Measurements from ENCODE around the gene DEFB128. TPM values are rescaled to one million over a fixed set of nuclear protein-coding genes. Genes with fewer than 3 reads are reported as not detected.

DEFB128 gene
- polyA plus RNA-seq, 1 of the 3 experiments (the other 2 are of a cell fraction), result not detected

DNA sequence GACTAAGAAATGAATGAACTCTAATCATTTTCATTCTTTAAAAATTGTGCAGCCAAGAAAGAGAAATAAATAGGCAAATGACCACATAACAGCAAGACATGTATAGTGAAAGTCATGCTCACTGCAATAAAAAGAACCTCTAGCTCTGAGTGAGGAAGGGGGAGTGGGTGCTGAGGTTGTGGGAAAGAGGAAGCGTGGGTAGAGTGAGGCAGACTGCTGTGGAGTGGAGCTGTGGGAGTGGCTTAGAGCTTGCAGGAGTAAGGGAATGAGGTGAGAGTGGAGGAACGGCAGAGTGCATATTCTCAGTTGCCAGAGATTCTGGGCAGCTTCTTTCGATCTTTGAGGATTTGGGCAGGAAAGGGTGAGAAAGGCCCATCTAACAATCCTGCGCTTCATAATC lies 48.0 kb upstream of the DEFB128 start:
- Histone ChIP-seq H3F3A (replicated peaks; ENCODE audit: insufficient read depth) (no peaks in the 10 kb centered on the region), H3K4me2 (no peak overlapping the region), H3K4me3 (ENCODE audit: low read depth in 2 of 2, low read length in 1 of 2) (no peak overlapping the region), H3K9ac (no peak overlapping the region), H3K27ac (ENCODE audit: low read depth in 2 of 2, low read length in 1 of 2) (no peak overlapping the region), H3K9me3 (no peaks in the 10 kb centered on the region), H3K27me3 (ENCODE audit: insufficient read depth) (no peaks in the 10 kb centered on the region; the same call in 1 of the 2 replicates), H3K79me2 (ENCODE audit: insufficient read depth) (no peaks in the 10 kb centered on the region), H3K9me2 (no peaks in the 10 kb centered on the region), H4K20me1 (ENCODE audit: insufficient read depth) (no peaks in the 10 kb centered on the region), H3K4me1 (ENCODE audit: control insufficient read depth in 1 of 2, insufficient read depth in 2 of 2, low read depth in 1 of 2, low read length in 1 of 2) (no peaks in the 10 kb centered on the region; a peak in 1 of 4 replicates), H2AFZ (ENCODE audit: low read depth) (no peak overlapping the region), H3K36me3 (replicated peaks in 1 of 2; ENCODE audit: control insufficient read depth in 1 of 2, insufficient read depth in 2 of 2, low read length in 1 of 2) (no peaks in the 10 kb centered on the region)
- POLR2A ChIA-PET, result no interaction called here
- CTCF ChIA-PET, result interaction anchor here (1.9 to 3.7 kb wide), 2 partner anchors 11 to 28 kb away, joined by 6 to 16 read pairs; partner anchors contain the start of gene DEFB129
- TF ChIP-seq ELF1 (IDR thresholded peaks at IDR 0.05) (no peak), TEAD4 (IDR thresholded peaks at IDR 0.05; ENCODE audit: borderline replicate concordance, insufficient read depth) (no peak), YY1 (IDR thresholded peaks at IDR 0.05; ENCODE audit: low read depth) (no peak), FOXM1 (IDR thresholded peaks at IDR 0.05; ENCODE audit: low read depth) (no peak), EZH2phosphoT487 (IDR thresholded peaks at IDR 0.05; ENCODE audit: borderline replicate concordance, low read depth) (no peak), EP300 (IDR thresholded peaks at IDR 0.05; ENCODE audit: borderline replicate concordance in 1 of 2, low read depth in 1 of 2, low read length in 1 of 2) (no peak), FOXJ3 (CRISPR knock-in tag; IDR thresholded peaks at IDR 0.05) (no peak), RAD21 (IDR thresholded peaks at IDR 0.05; ENCODE audit: low read length) (no peak), SMC3 (IDR thresholded peaks at IDR 0.05; ENCODE audit: low read depth, low read length) (no peak), MEF2A (IDR thresholded peaks at IDR 0.05; ENCODE audit: borderline replicate concordance, low read depth) (no peak), GATA2 (CRISPR knock-in tag; IDR thresholded peaks at IDR 0.05) (no peak), MXI1 (IDR thresholded peaks at IDR 0.05; ENCODE audit: low read depth, low read length) (no peak), TCF12 (IDR thresholded peaks at IDR 0.05) (no peak), JUND (IDR thresholded peaks at IDR 0.05) (no peak)
- TF ChIP-seq, protein P1, sequence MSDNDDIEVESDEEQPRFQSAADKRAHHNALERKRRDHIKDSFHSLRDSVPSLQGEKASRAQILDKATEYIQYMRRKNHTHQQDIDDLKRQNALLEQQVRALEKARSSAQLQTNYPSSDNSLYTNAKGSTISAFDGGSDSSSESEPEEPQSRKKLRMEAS (IDR thresholded peaks at IDR 0.05; ENCODE audit: low read depth), result no peak
- TF ChIP-seq, protein P2, sequence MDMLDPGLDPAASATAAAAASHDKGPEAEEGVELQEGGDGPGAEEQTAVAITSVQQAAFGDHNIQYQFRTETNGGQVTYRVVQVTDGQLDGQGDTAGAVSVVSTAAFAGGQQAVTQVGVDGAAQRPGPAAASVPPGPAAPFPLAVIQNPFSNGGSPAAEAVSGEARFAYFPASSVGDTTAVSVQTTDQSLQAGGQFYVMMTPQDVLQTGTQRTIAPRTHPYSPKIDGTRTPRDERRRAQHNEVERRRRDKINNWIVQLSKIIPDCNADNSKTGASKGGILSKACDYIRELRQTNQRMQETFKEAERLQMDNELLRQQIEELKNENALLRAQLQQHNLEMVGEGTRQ (IDR thresholded peaks at IDR 0.05; ENCODE audit: borderline replicate concordance, low read depth, low read length), result no peak
- TF ChIP-seq, protein P3, sequence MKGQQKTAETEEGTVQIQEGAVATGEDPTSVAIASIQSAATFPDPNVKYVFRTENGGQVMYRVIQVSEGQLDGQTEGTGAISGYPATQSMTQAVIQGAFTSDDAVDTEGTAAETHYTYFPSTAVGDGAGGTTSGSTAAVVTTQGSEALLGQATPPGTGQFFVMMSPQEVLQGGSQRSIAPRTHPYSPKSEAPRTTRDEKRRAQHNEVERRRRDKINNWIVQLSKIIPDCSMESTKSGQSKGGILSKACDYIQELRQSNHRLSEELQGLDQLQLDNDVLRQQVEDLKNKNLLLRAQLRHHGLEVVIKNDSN (IDR thresholded peaks at IDR 0.05; ENCODE audit: borderline replicate concordance, low read depth), result no peak
- TF ChIP-seq, protein P4, sequence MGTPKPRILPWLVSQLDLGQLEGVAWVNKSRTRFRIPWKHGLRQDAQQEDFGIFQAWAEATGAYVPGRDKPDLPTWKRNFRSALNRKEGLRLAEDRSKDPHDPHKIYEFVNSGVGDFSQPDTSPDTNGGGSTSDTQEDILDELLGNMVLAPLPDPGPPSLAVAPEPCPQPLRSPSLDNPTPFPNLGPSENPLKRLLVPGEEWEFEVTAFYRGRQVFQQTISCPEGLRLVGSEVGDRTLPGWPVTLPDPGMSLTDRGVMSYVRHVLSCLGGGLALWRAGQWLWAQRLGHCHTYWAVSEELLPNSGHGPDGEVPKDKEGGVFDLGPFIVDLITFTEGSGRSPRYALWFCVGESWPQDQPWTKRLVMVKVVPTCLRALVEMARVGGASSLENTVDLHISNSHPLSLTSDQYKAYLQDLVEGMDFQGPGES (IDR thresholded peaks at IDR 0.05; ENCODE audit: low read depth, low read length), result no peak
- TF ChIP-seq, protein P5, sequence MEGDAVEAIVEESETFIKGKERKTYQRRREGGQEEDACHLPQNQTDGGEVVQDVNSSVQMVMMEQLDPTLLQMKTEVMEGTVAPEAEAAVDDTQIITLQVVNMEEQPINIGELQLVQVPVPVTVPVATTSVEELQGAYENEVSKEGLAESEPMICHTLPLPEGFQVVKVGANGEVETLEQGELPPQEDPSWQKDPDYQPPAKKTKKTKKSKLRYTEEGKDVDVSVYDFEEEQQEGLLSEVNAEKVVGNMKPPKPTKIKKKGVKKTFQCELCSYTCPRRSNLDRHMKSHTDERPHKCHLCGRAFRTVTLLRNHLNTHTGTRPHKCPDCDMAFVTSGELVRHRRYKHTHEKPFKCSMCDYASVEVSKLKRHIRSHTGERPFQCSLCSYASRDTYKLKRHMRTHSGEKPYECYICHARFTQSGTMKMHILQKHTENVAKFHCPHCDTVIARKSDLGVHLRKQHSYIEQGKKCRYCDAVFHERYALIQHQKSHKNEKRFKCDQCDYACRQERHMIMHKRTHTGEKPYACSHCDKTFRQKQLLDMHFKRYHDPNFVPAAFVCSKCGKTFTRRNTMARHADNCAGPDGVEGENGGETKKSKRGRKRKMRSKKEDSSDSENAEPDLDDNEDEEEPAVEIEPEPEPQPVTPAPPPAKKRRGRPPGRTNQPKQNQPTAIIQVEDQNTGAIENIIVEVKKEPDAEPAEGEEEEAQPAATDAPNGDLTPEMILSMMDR (IDR thresholded peaks at IDR 0.05), result no peak
- TF ChIP-seq, protein P6, sequence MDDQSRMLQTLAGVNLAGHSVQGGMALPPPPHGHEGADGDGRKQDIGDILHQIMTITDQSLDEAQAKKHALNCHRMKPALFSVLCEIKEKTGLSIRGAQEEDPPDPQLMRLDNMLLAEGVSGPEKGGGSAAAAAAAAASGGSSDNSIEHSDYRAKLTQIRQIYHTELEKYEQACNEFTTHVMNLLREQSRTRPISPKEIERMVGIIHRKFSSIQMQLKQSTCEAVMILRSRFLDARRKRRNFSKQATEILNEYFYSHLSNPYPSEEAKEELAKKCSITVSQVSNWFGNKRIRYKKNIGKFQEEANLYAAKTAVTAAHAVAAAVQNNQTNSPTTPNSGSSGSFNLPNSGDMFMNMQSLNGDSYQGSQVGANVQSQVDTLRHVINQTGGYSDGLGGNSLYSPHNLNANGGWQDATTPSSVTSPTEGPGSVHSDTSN (IDR thresholded peaks at IDR 0.05), result no peak
- WGBS (ENCODE audit: low lambda C conversion rate), result 63% methylated on average over 4 of the region's 4 CpGs
- no peak for DNase-seq

Measured in SK-N-SH (cell line).